H9 (cell line): ENCODE results near the gene PRR30. TPM values are rescaled to one million over a fixed set of nuclear protein-coding genes. Genes with fewer than 3 reads are reported as not detected.

ENCODE experiments used
- DNase-seq: peaks from one replicate; pipeline ENCODE4 v3.0.0-alpha.2; 2017
- H2AFZ ChIP-seq: one replicate; pipeline ENCODE4 v1.6.1; 2013; ENCODE audit warnings: mild to moderate bottlenecking, low read length, control low read depth, moderate library complexity
- H2AK5ac ChIP-seq: 2 replicates; pipeline ENCODE4 v1.6.1; 2013; ENCODE audit warnings: low read length, control low read depth, mixed read lengths; ENCODE audit not compliant: insufficient read length
- H2BK120ac ChIP-seq: one replicate; pipeline ENCODE4 v1.6.1; 2013; ENCODE audit warnings: low read depth, mild to moderate bottlenecking, low read length, control low read depth, inconsistent platforms; ENCODE audit not compliant: poor library complexity, severe bottlenecking
- H2BK12ac ChIP-seq: 2 replicates; pipeline ENCODE4 v1.6.1; 2013; ENCODE audit warnings: low read length, control low read depth, mixed read lengths, low read depth; ENCODE audit not compliant: insufficient read length
- H2BK15ac ChIP-seq: 2 replicates; pipeline ENCODE4 v1.6.1; 2013; ENCODE audit warnings: low read depth, low read length, control low read depth
- H2BK20ac ChIP-seq: one replicate; pipeline ENCODE4 v1.6.1; 2013; ENCODE audit warnings: low read depth, mild to moderate bottlenecking, low read length, control low read depth, inconsistent platforms; ENCODE audit not compliant: poor library complexity, severe bottlenecking
- H2BK5ac ChIP-seq: 2 replicates; pipeline ENCODE4 v1.6.1; 2013; ENCODE audit warnings: low read length, control low read depth, mixed read lengths; ENCODE audit not compliant: insufficient read length
- H3K14ac ChIP-seq: 2 replicates; pipeline ENCODE4 v1.6.1; 2013; ENCODE audit warnings: low read length, control low read depth; ENCODE audit not compliant: insufficient read depth
- H3K18ac ChIP-seq: 2 replicates; pipeline ENCODE4 v1.6.1; 2013; ENCODE audit warnings: low read depth, mild to moderate bottlenecking, mixed read lengths, low read length, control low read depth; ENCODE audit not compliant: insufficient read length
- H3K23ac ChIP-seq: 2 replicates; pipeline ENCODE4 v1.6.1; 2013; ENCODE audit warnings: low read length, control low read depth, mixed read lengths, low read depth; ENCODE audit not compliant: insufficient read length
- H3K23me2 ChIP-seq: 2 replicates; pipeline ENCODE4 v1.6.1; 2013; ENCODE audit warnings: low read depth, mild to moderate bottlenecking, mixed read lengths, low read length, control low read depth; ENCODE audit not compliant: insufficient read length, poor library complexity, severe bottlenecking
- H3K27ac ChIP-seq: 2 replicates; pipeline ENCODE4 v1.5.1; 2013; ENCODE audit warnings: low read length, control low read depth, mixed read lengths, low read depth; ENCODE audit not compliant: insufficient read length
- H3K27me3 ChIP-seq: 2 replicates; pipeline ENCODE4 v1.6.1; 2013; ENCODE audit warnings: low read length, control low read depth, inconsistent platforms; ENCODE audit not compliant: insufficient read depth
- H3K4ac ChIP-seq: 2 replicates; pipeline ENCODE4 v1.6.1; 2013; ENCODE audit warnings: low read depth, mild to moderate bottlenecking, control low read depth, inconsistent platforms, low read length, moderate library complexity
- H3K4me1 ChIP-seq: 2 replicates; pipeline ENCODE4 v1.6.1; 2013; ENCODE audit warnings: low read length, control low read depth, inconsistent platforms; ENCODE audit not compliant: insufficient read depth
- H3K4me2 ChIP-seq: 2 replicates; pipeline ENCODE4 v1.6.1; 2013; ENCODE audit warnings: low read length, control low read depth, mixed read lengths; ENCODE audit not compliant: insufficient read length, insufficient read depth
- H3K56ac ChIP-seq: 2 replicates; pipeline ENCODE4 v1.6.1; 2013; ENCODE audit warnings: low read depth, mild to moderate bottlenecking, mixed read lengths, low read length, control low read depth; ENCODE audit not compliant: insufficient read length
- H3K79me1 ChIP-seq: 2 replicates; pipeline ENCODE4 v1.6.1; 2013; ENCODE audit warnings: low read depth, mild to moderate bottlenecking, moderate library complexity, low read length, control low read depth, inconsistent platforms; ENCODE audit not compliant: insufficient read depth, poor library complexity, severe bottlenecking
- H3K79me2 ChIP-seq: 2 replicates; pipeline ENCODE4 v1.6.1; 2013; ENCODE audit warnings: low read length, control low read depth, inconsistent platforms; ENCODE audit not compliant: insufficient read depth
- H3K9ac ChIP-seq: 2 replicates; pipeline ENCODE4 v1.6.1; 2013; ENCODE audit warnings: low read length, control low read depth, mixed read lengths; ENCODE audit not compliant: insufficient read length; ENCODE audit errors: extremely low read depth
- H3K9me3 ChIP-seq: one replicate; pipeline ENCODE4 v1.6.1; 2013; ENCODE audit warnings: low read depth, low read length, inconsistent platforms; ENCODE audit not compliant: control insufficient read depth
- H3T11ph ChIP-seq: one replicate; pipeline ENCODE4 v1.6.1; 2013; ENCODE audit warnings: mild to moderate bottlenecking, low read length, control low read depth, inconsistent platforms
- H4K20me1 ChIP-seq: one replicate; pipeline ENCODE4 v1.6.1; 2013; ENCODE audit not compliant: control insufficient read depth, insufficient read length, insufficient read depth
- H4K5ac ChIP-seq: 2 replicates; pipeline ENCODE4 v1.6.1; 2013; ENCODE audit warnings: low read depth, mild to moderate bottlenecking, mixed read lengths, low read length, control low read depth; ENCODE audit not compliant: insufficient read length
- H4K8ac ChIP-seq: replicated peaks from 2 replicates; pipeline ENCODE4 v1.6.1; 2013; ENCODE audit warnings: low read length, control low read depth, mixed read lengths, low read depth; ENCODE audit not compliant: insufficient read length
- H4K91ac ChIP-seq: 2 replicates; pipeline ENCODE4 v1.6.1; 2013; ENCODE audit warnings: low read depth, mild to moderate bottlenecking, moderate library complexity, mixed read lengths, low read length, control low read depth; ENCODE audit not compliant: insufficient read length
- H3K27ac Mint-ChIP-seq, 3 experiments: 2 replicates in 2 of 3; 3 replicates in 1 of 3; pipeline ENCODE4 v1.8.0; 2020 to 2021; ENCODE audit warnings: mixed read lengths in 3 of 3, mild to moderate bottlenecking in 1 of 3, moderate library complexity in 1 of 3
- H3K27me3 Mint-ChIP-seq: 2 replicates; pipeline ENCODE4 v1.8.0; 2021; ENCODE audit warnings: low read depth, mild to moderate bottlenecking, moderate library complexity, mixed read lengths
- H3K36me3 Mint-ChIP-seq, 3 experiments: 2 replicates in 2 of 3; 3 replicates in 1 of 3; pipeline ENCODE4 v1.8.0; 2020 to 2021; ENCODE audit warnings: low read depth in 3 of 3, mixed read lengths in 3 of 3; ENCODE audit not compliant: insufficient read depth in 1 of 3
- H3K4me1 Mint-ChIP-seq, 2 experiments: 2 replicates each; pipeline ENCODE4 v1.8.0; 2020; ENCODE audit warnings: mixed read lengths in 2 of 2
- H3K4me3 Mint-ChIP-seq, 2 experiments: 2 replicates in 1 of 2; 3 replicates in 1 of 2; pipeline ENCODE4 v1.8.0; 2020 to 2021; ENCODE audit warnings: mild to moderate bottlenecking in 2 of 2, mixed read lengths in 2 of 2, moderate library complexity in 1 of 2
- H3K9me3 Mint-ChIP-seq, 2 experiments: 2 replicates in 1 of 2; 3 replicates in 1 of 2; pipeline ENCODE4 v1.8.0; 2020; ENCODE audit warnings: mild to moderate bottlenecking in 2 of 2, mixed read lengths in 2 of 2, moderate library complexity in 1 of 2
- CTCF ChIP-seq: fragments of 200-600 bp; sonication (generic); conservative IDR thresholded peaks from 3 replicates; pipeline ENCODE4 v1.8.0; 2021; ENCODE audit warnings: antibody characterized with exemption, mild to moderate bottlenecking
- WGBS: extraction: QIAGEN DNeasy Blood & Tissue Kit; methylation state at CpG from one replicate; pipeline ENCODE4 v1.1.7; 2013; ENCODE audit warnings: missing lambda C conversion rate, low lambda C conversion rate, mixed read lengths; ENCODE audit not compliant: insufficient read length; ENCODE audit errors: extremely low coverage; 5-methylcytosine and 5-hydroxymethylcytosine counted together
- total RNA-seq: library from RNA; stranded (reverse); gene quantifications from 2 replicates; pipeline ENCODE4 v1.2.1, GENCODE V29; 2021

The PRR30 gene
- total RNA-seq, 1 experiment from 2014 or later: not detected

GRCh38 chr2:27147935-27148334 is 8.7 kb upstream of the PRR30 start:
- no peak overlapping the region for H3K14ac ChIP-seq
- no peak overlapping the region for H4K91ac ChIP-seq
- no peak overlapping the region for H2BK15ac ChIP-seq
- no peak for TF ChIP-seq CTCF
- no peaks in the 10 kb centered on the region for H3K79me1 ChIP-seq
- H3K4me3 Mint-ChIP-seq: no peak overlapping the region
- H4K5ac ChIP-seq: no peak overlapping the region
- H3K18ac ChIP-seq: no peak overlapping the region
- no peak overlapping the region for H3T11ph ChIP-seq
- DNase-seq: no peak
- no peak overlapping the region for H4K8ac ChIP-seq
- no peak overlapping the region for H3K9ac ChIP-seq
- no peak overlapping the region for H2AK5ac ChIP-seq
- no peak overlapping the region for H2BK20ac ChIP-seq
- no peaks in the 10 kb centered on the region for H3K23me2 ChIP-seq
- no peak overlapping the region for H3K27ac Mint-ChIP-seq
- WGBS: no CpG with 5 or more reads among the region's 8 CpGs
- no peak overlapping the region for H2AFZ ChIP-seq
- H3K4me2 ChIP-seq: no peak overlapping the region
- no peaks in the 10 kb centered on the region for H3K9me3 ChIP-seq
- H4K20me1 ChIP-seq: no peaks in the 10 kb centered on the region
- H3K4ac ChIP-seq: no peak overlapping the region
- no peaks in the 10 kb centered on the region for H3K27me3 ChIP-seq
- no peak overlapping the region for H2BK120ac ChIP-seq
- no peak overlapping the region for H2BK12ac ChIP-seq
- peaks cover 9% of the 10 kb centered on the region for H3K27me3 Mint-ChIP-seq
- no peak overlapping the region for H2BK5ac ChIP-seq
- H3K36me3 Mint-ChIP-seq: no peaks in the 10 kb centered on the region
- no peaks in the 10 kb centered on the region; a peak in 1 of 5 replicates for H3K9me3 Mint-ChIP-seq
- no peaks in the 10 kb centered on the region for H3K79me2 ChIP-seq
- H3K4me1 Mint-ChIP-seq: peaks cover 0 to 2% of the 10 kb centered on the region in 2 experiments; a peak in 1 of 4 replicates
- no peak overlapping the region for H3K27ac ChIP-seq
- no peak overlapping the region for H3K23ac ChIP-seq
- H3K4me1 ChIP-seq: no peaks in the 10 kb centered on the region
- no peak overlapping the region for H3K56ac ChIP-seq
